HepG2 (cell line): ENCODE measurements around the gene ACSBG1. TPM values are rescaled to one million over a fixed set of nuclear protein-coding genes. Genes with fewer than 3 reads are reported as not detected.

Experiments used
- FOXC1 ChIP-seq: sonication (generic); formaldehyde crosslinking; IDR thresholded peaks from 2 replicates; pipeline ENCODE4 v1.8.0; 2022; ENCODE audit warnings: mild to moderate bottlenecking, missing genetic modification reagents, borderline replicate concordance
- KLF11 ChIP-seq: IDR thresholded peaks from 2 replicates; pipeline ENCODE4 v1.6.1; 2016; ENCODE audit warnings: missing compliant biosample characterization
- NFATC3 ChIP-seq: sonication (generic); formaldehyde crosslinking; IDR thresholded peaks from 2 replicates; pipeline ENCODE4 v1.5.1; 2020; ENCODE audit warnings: mild to moderate bottlenecking, missing genetic modification reagents
- NFE2L2 ChIP-seq: fragments of 150-350 bp; IDR thresholded peaks from 2 replicates; pipeline ENCODE4 v1.6.1; 2014; ENCODE audit warnings: low read length
- NRL ChIP-seq: sonication (generic); formaldehyde crosslinking; IDR thresholded peaks from 2 replicates; pipeline ENCODE4 v1.5.0; 2020; ENCODE audit warnings: missing genetic modification reagents, mild to moderate bottlenecking, moderate library complexity, borderline replicate concordance
- SNAI1 ChIP-seq: sonication (generic); formaldehyde crosslinking; IDR thresholded peaks from 2 replicates; pipeline ENCODE4 v1.5.0; 2020; ENCODE audit warnings: mild to moderate bottlenecking, missing genetic modification reagents, borderline replicate concordance
- SP5 ChIP-seq: IDR thresholded peaks from 2 replicates; pipeline ENCODE4 v1.6.1; 2016; ENCODE audit warnings: low read depth, borderline replicate concordance
- SRSF4 ChIP-seq: fragments of 200-400 bp; formaldehyde crosslinking; IDR thresholded peaks from one replicate; pipeline ENCODE4 v1.6.1; 2018; ENCODE audit warnings: mild to moderate bottlenecking, low read depth, low read length, moderate library complexity; ENCODE audit not compliant: poor library complexity, severe bottlenecking
- STAG1 ChIP-seq: sonication (generic); formaldehyde crosslinking; IDR thresholded peaks from 2 replicates; pipeline ENCODE4 v1.4.0; 2020; ENCODE audit warnings: missing genetic modification reagents
- UBTF ChIP-seq: sonication (generic); formaldehyde crosslinking; IDR thresholded peaks from 2 replicates; pipeline ENCODE4 v1.4.0; 2020; ENCODE audit warnings: mild to moderate bottlenecking, missing genetic modification reagents
- ZBTB37 ChIP-seq: sonication (generic); formaldehyde crosslinking; IDR thresholded peaks from 2 replicates; pipeline ENCODE4 v1.4.0; 2020; ENCODE audit warnings: mild to moderate bottlenecking, missing genetic modification reagents
- ZBTB7A ChIP-seq: sonication (generic); formaldehyde crosslinking; IDR thresholded peaks from 2 replicates; pipeline ENCODE4 v1.8.0; 2022; ENCODE audit warnings: mild to moderate bottlenecking, missing genetic modification reagents
- ZC3H4 ChIP-seq: sonication (generic); formaldehyde crosslinking; IDR thresholded peaks from 2 replicates; pipeline ENCODE4 v1.4.0; 2020; ENCODE audit warnings: missing genetic modification reagents, borderline replicate concordance
- ZNF180 ChIP-seq: sonication (generic); formaldehyde crosslinking; IDR thresholded peaks from 2 replicates; pipeline ENCODE4 v1.4.0; 2020; ENCODE audit warnings: low read depth, missing genetic modification reagents, borderline replicate concordance
- ZNF274 ChIP-seq: sonication (generic); formaldehyde crosslinking; IDR thresholded peaks from 2 replicates; pipeline ENCODE4 v1.5.1; 2020; ENCODE audit warnings: mild to moderate bottlenecking, missing genetic modification reagents
- ZNF362 ChIP-seq: sonication (generic); formaldehyde crosslinking; IDR thresholded peaks from 2 replicates; pipeline ENCODE4 v1.4.0; 2020; ENCODE audit warnings: missing genetic modification reagents, mild to moderate bottlenecking, borderline replicate concordance
- ZNF414 ChIP-seq: sonication (generic); formaldehyde crosslinking; IDR thresholded peaks from 2 replicates; pipeline ENCODE4 v1.5.0; 2020; ENCODE audit warnings: missing genetic modification reagents
- ZNF512B ChIP-seq: sonication (generic); formaldehyde crosslinking; IDR thresholded peaks from 2 replicates; pipeline ENCODE4 v1.5.1; 2020; ENCODE audit warnings: missing genetic modification reagents, mild to moderate bottlenecking, borderline replicate concordance
- ZNF672 ChIP-seq: sonication (generic); formaldehyde crosslinking; IDR thresholded peaks from 2 replicates; pipeline ENCODE4 v1.8.1; 2022; ENCODE audit warnings: missing genetic modification reagents
- ZNF724P ChIP-seq: sonication (generic); formaldehyde crosslinking; IDR thresholded peaks from 2 replicates; pipeline ENCODE4 v1.8.0; 2022; ENCODE audit warnings: missing genetic modification reagents, borderline replicate concordance
- polyA plus RNA-seq, 8 experiments: library from polyadenylated mRNA; depleted of rRNA in 3 of 8; stranded (reverse) in 7 of 8; unstranded in 1 of 8; fragments of >200 nt; fragmentation: Illumina TruSeq in 4 of 8; extraction: Trizol in 4 of 8; gene quantifications; 2 replicates each; pipeline versions ENCODE4 v1.2.1 to v1.2.3, GENCODE V29; 2011 to 2016; ENCODE audit warnings: low read depth in 4 of 8, missing spikeins in 1 of 8, mixed read lengths in 1 of 8; ENCODE audit not compliant: insufficient read depth in 1 of 8
- total RNA-seq, 5 experiments: library from RNA; depleted of rRNA; stranded (reverse); fragments of >200 nt; fragmentation: Illumina TruSeq; extraction: Trizol; gene quantifications; 2 replicates each; pipeline ENCODE4 v1.2.3, GENCODE V29; 2016; ENCODE audit warnings: low read depth in 1 of 5

ACSBG1 gene
- total and polyA plus RNA-seq, 2 of the 13 experiments (the other 11 are each of a cell fraction or from before 2014, with no cell fraction given): 0.35 to 0.81 TPM

GRCh38 chr15:78149068-78149804, 85.1 kb downstream of the ACSBG1 start, which contains the start of gene IDH3A (continued):
- TF ChIP-seq ZNF512B (CRISPR knock-in tag) (no peak), SRSF4 (no peak), FOXC1 (CRISPR knock-in tag) (no peak), STAG1 (no peak), ZNF274 (no peak), NFATC3 (CRISPR knock-in tag) (no peak), SNAI1 (CRISPR knock-in tag) (no peak), ZNF414 (no peak), NFE2L2 (no peak), ZNF362 (CRISPR knock-in tag) (no peak; the same call in 1 of the 2 replicates), ZNF180 (CRISPR knock-in tag) (no peak), KLF11 (CRISPR knock-in tag) (no peak), ZBTB37 (CRISPR knock-in tag) (no peak), UBTF (CRISPR knock-in tag) (peak; percentile 90; the same call in 1 of the 2 replicates), SP5 (peak; percentile 72), ZC3H4 (CRISPR knock-in tag) (no peak), ZNF672 (no peak), ZBTB7A (CRISPR knock-in tag) (no peak), NRL (CRISPR knock-in tag) (no peak), ZNF724P (peak; percentile 46; the same call in 1 of the 2 replicates)
